NCI-H446 treated with DMSO at 0.1 percent for 48 hours (cell line): ENCODE results near the gene RPL3.

Experiments
- DNase-seq: peaks from one replicate; lab custom pipeline; 2025; lab: John Stamatoyannopoulos, UW

RPL3 gene

GRCh38 chr22:39317084-39317774, 2.2 kb downstream of the RPL3 start:
- no peak for DNase-seq

GRCh38 chr22:39316440-39317083, 2.9 kb downstream of the RPL3 start:
- DNase-seq: peak; percentile 64

GRCh38 chr22:39315389-39315788, 4.0 kb downstream of the RPL3 start:
- no peak for DNase-seq

GRCh38 chr22:39314251-39314971, 5.0 kb downstream of the RPL3 start:
- DNase-seq: no peak

GRCh38 chr22:39313258-39314001, 6.0 kb downstream of the RPL3 start:
- DNase-seq: no peak

- no peak for DNase-seq
Measured at GRCh38 chr22:39312410-39312809, 7.0 kb downstream of the RPL3 start.

- DNase-seq: no peak
Measured at GRCh38 chr22:39311592-39312400, 7.6 kb downstream of the RPL3 start.

- DNase-seq: no peak
Measured at GRCh38 chr22:39309881-39310714, 9.3 kb downstream of the RPL3 start.

- DNase-seq: no peak
Measured at GRCh38 chr22:39309364-39309861, 10.0 kb downstream of the RPL3 start.

- no peak for DNase-seq
Measured at GRCh38 chr22:39308614-39309363, 10.6 kb downstream of the RPL3 start.

- no peak for DNase-seq
Measured at GRCh38 chr22:39306456-39307361, 12.7 kb downstream of the RPL3 start.

- no peak for DNase-seq
Measured at GRCh38 chr22:39303892-39304671, 15.3 kb downstream of the RPL3 start.

GRCh38 chr22:39303358-39303757, 16.1 kb downstream of the RPL3 start:
- no peak for DNase-seq

GRCh38 chr22:39302431-39302960, 16.9 kb downstream of the RPL3 start:
- no peak for DNase-seq

- no peak for DNase-seq
Measured at GRCh38 chr22:39301926-39302325, 17.5 kb downstream of the RPL3 start.

- DNase-seq: no peak
Measured at GRCh38 chr22:39301108-39301507, 18.3 kb downstream of the RPL3 start.

- DNase-seq: no peak
Measured at GRCh38 chr22:39300186-39300830, 19.1 kb downstream of the RPL3 start.
